Stimulated activated CD4-positive, alpha-beta T cell treated with anti-CD3 and anti-CD28 coated beads, Interleukin-15, amount 100 ng/mL, for 24 hours (primary cell): ENCODE results near the gene PIK3R1.
"Not testable (repeated sequence)": the region's sequence is repeated elsewhere in the genome, so short reads cannot be mapped to it uniquely, and the experiment has no call there.

ENCODE experiments used
- DNase-seq: peaks from one replicate; pipeline ENCODE4 v3.0.0-alpha.2; 2020

PIK3R1 gene

DNA sequence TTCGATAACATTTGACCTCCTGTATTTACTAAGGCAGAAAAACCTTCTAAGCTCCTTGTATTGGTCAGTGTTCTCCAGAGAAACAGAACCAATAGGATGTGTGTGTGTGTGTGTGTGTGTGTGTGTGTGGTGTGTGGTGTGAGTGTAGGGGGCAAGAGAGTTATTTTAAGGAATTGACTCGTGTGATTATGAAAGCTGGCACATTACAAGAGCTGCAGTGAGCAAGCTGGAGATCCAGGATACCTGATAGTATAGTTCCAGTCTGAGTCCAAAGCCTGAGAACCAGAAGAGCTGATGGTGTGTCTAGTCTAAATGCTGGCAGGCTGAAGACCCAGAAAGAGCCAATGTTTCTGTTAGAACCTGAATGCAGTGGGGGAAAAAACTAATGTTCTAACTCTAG, 21.2 kb upstream of the PIK3R1 start:
- DNase-seq, result no peak

DNA sequence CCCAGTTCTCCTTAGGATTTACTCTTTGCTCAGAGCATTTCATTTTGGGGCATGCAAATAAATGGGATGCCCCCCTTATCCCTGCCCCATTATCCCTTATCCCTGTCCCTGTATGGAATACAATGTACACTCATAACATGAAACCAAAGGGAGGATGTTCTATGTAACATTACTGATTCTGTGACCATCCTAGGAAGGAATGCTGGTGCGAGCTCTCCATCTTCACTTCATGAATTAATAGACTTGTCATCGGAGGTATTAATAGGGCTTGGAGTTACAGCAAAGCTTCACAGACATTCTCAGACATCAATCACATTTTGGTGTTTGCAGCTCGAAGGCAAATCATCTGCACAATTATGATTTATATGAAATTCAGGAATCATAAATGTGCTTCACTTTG, 20.4 kb upstream of the PIK3R1 start:
- DNase-seq, result no peak

DNA sequence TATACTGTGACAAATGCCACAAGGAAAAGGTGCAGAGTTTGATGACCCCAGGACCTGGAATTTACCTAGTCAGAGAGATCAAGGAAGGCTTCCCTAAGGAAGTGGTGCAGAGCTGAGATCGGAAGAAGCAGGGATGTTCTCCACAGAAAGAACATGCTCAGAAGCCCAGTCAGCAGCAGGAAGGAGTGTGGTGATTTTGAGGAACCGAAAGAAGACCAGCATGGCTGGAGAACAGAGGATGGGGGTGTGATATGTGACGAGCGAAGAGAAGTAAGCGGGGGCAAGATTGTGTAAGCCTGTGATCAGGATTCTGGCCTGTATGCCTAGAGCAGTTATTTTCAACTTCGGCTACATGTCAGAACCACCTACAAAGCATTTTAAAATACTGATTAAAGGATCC, 18.7 kb upstream of the PIK3R1 start:
- no peak for DNase-seq

DNA sequence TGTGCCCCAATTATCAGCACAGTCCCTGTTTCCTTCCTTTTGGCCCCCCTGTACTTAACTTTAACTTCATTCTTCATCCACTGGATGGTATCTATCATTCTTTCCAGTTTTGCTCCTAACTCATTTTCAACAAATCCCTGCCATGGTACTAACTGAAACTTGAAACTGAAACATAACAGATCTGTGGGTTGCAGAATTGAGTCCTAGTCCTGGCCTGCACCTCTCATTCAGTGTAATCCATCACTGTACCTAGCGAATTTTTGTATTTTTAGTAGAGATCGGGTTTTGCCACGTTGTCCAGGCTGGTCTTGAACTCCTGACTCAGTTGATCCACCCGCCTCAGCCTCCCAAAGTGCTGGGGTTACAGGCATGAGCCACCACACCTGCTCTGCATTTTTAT, 15.3 kb upstream of the PIK3R1 start:
- no peak for DNase-seq

DNA sequence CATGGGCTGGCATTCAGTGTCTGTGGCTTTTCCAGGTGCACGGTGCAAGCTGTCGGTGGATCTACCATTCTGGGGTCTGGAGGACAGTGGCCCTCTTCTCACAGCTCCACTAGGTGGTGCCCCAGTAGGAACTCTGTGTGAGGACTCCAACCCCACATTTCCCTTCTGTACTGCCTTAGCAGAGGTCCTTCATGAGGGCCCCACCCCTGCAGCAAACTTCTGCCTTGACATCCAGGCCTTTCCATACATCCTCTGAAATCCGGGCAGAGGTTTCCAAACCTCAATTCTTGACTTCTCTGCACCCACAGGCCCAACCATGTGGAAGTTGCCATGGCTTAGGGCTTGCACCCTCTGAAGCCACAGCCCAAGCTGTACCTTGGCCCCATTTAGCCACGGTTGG, 4.9 kb upstream of the PIK3R1 start:
- DNase-seq, result not testable (repeated sequence)

DNA sequence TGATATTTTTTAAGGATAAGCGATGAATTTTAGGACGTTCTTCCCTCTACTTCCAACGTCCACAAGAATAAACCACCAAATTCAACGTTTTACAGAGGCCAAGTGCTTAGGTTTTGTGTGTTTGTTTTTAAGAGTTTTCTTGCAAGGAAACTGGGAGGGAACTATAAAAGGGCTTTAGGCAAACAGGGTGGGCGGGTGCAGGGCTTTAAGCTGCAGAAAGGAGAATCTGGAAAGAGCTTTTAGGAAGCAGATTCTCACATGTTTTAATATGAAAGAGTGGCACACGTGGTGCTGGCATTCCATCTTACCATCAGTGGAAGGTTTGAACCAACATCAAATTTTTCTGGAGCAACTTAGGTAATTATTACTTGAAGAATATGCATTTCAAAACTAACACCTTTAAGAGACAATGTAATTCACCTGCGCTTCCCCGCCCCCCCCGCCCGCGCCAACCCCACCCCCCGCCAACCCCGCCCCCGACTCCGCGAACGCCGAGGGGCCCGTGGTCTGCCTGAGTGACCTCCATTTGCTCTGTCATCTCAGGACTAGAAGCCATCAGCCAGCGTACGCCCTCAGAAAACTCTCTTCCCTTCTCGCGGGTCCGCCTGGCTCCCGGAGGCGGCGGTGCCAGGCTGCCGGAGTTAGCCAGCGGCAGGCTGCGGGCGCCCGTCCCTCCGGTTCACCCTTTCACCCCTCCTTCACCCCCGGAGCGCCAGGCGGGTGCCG, 911 bp upstream of the PIK3R1 start:
- DNase-seq, result no peak

DNA sequence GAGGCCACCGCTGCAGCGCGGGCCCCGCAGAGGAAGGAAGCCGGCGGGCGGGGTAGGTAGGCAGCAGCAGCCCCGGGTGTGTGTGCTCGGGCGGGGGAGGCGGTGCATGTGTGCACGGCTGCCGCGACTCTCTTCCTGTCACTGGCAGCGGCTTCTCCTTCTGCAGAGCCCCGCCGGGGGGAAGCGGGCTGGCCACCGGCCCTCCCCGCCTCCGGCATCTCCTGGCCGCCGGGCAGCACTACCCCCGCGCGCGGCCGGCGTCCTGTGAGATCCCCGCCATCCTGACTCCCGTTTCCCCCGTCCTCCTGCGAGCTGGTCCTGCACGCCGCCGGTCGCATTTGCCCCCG, 315 bp downstream of the PIK3R1 start:
- no peak for DNase-seq

DNA sequence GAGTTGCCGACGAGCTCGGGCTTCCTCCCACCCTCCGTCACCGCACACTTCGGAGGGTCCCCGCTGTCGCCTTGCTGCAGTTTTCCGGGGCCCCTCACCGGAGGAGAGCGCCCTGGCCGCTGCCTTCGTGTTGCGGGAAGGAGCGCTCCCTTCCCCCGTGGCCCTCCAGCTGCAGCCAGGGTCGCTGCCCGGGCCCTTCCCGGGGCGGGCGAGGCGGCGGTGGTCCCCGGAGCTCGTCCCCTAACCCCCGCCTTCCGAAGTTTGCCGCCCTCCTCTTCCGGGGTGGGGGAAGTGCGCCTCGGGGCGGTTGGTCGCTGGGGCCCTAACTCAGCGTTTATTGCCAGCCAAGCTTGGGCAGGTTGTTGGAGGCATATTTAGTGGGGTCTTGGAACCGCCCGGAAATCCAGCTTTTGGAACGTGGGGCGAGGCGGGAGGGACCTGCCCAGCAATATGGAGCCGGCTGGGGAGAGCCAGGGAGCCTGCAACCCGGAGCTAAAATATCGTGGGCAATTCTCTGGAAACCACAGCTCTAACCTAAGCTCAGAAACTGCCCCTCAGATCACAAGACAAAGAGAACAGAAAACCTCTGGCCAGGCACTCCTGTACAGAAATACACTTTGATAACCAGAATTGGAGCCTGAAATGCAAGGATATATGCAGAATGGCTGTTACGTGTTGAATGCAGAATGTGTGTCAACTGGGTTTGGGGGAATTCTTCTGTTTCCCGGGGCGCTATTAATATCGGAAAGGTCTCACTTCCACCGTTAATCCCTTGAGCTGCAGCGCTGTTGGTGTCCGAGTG, 890 bp downstream of the PIK3R1 start:
- DNase-seq, result peak; percentile 76

DNA sequence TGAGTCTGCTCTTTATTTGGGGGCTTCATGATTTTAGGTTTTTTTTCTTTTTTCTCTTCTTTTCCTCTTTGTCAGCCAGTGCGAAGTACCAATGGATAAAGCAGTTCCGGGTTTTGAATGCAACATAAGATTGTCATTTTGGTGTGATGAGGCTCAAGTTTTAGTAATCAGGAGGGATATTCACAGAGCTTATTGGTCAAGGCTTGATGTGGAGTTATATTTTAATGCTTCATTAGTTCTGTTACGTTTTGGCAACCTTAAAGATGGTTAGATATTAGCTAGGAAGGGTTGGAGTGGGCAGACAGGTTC, 1.4 kb downstream of the PIK3R1 start:
- no peak for DNase-seq

DNA sequence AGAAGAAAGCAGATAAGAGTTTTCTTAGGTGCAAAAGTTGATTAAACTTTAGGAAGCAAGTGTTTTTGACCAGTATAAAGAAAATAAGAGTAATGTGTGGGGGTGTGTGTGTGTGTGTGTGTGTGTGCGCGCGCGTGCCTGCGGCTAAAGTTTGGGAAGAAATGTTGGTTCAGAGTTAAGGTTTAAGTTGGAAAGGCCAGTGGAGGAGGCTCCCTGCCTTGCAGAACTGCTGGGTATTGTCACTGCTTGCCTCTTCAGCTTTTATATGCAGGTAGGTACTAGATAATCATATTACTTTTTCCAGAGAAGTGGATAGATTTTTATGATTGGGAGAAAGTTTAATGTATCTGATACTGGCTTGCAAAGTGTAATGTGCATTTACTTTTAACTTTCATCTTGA, 2.0 kb downstream of the PIK3R1 start:
- DNase-seq, result no peak

DNA sequence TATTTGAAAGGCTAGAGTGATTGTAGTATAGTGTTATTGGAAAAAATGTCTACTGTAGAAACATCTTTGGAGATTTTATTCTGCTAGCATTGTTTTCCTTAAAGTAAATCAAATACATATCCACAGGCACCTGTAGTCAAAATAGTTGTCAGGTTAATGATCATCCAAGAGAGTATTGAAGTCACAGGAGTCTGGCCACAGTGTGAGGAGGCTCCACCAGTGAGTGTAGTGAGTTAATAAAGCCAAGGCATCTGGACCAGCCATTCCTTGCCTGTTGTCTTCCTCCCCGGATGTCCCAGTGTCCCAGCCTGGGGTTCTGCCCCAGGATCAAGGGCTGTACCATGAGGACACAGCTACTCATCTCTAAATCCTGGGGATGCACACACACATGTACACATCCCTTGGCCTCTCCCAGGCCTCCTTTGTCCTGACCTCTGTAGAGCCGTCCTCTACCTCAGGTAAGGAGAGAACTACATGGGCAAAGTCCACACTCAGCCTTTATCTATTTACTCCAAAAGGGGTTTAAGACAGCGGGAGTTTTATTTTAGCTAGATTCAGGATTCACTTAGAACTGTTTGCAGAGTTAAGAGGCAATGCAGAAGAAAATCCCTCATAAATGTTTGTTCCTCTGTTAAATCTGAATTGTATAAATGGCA, 3.7 kb downstream of the PIK3R1 start:
- DNase-seq, result no peak

DNA sequence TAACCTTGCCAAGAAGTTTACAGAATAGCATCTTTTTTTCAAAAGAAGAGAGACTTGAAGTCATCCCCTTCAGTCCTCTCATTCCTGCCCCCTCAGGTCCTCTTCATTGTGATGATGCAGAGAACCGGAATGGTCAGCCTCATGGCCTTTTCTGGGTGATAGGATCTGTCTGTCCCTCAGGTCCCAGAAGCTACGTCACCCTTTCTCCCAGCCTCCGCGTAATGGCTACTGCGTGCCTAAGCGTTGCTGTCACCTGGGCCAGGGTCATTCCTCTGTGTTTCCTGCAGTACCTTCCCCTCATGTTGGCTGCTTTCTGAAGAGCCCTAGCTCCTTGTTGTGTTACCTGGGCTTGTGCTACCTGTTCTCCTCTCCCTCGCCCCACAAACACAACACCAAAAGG, 4.7 kb downstream of the PIK3R1 start:
- DNase-seq, result no peak

DNA sequence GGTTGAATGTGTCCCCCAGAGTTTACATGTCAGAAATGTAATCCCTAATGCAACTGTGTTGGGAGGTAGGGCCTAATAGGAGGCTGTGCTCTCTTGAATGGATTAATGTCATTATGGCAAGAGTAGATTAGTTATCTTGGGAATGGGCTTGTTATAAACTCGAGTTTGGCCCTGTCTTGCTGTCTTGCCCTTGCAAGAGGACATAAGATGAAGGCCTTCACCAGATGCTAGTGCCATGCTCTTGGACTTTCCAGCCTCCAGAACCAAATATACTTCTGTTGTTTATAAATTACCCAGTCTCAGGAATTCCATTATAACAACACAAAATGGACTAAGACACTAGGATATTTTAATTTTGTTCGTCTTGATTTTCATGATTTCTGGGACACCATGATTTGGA, 5.4 kb downstream of the PIK3R1 start:
- no peak for DNase-seq

DNA sequence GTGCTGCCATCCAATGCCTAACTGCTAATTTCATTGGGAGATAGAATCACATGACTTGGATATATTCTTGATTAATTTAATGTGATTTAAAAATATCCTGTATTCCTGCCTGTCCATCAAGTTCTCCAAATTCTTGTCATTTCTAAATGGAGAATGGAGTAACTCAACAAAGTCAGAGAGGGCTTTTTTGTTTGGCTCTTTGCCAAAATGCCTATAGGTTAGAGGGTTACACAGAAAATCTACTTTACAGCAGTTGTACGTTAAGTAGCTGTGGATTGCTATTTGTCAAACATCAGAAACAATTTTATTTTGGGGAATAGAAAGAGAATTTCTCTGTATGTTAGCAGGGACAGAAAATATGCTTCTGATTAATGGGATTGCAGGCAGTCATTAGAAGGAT, 5.9 kb downstream of the PIK3R1 start:
- no peak for DNase-seq

DNA sequence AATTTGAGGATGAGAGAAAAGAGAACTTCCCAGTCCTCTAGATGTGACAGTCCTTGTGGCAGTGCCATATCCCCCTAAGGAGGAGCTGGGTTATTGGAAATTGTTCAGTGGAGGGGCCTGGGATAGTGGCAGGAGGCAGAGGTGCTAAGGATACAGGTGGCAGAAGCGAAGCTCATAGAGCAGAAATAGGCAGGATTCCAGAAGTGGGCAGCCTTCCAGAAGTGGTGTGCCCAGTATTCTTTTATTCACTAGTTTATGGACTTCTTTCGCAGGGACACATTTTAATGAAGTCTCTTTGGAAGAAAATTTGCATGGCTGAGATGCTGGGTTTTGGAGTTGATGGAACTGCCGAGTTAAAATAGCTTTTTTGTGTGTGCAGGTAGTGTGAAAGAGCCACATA, 6.8 kb downstream of the PIK3R1 start:
- DNase-seq, result no peak

DNA sequence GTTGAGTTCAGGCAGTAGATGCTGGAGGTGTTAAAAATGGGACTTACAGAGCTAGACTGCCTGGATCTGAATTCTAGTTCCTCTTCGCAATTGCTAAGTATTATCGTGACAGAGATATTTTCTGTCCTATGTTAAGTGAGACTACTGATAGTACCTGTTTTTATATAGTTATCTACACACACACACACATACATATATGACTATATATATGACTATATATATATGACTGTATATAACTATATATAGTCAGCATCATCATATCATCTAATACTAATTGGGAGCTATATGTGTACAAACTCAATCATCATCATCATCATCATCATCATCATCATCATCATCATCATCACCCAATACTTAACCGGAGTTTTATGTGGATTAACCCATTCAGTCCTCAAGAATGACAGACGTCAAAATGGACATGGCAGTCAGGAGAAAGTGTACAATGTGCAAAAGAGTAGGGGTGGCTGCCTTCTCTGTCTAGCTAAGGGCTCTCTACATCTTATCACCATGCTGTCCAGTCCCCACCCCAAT, 7.3 kb downstream of the PIK3R1 start:
- no peak for DNase-seq

DNA sequence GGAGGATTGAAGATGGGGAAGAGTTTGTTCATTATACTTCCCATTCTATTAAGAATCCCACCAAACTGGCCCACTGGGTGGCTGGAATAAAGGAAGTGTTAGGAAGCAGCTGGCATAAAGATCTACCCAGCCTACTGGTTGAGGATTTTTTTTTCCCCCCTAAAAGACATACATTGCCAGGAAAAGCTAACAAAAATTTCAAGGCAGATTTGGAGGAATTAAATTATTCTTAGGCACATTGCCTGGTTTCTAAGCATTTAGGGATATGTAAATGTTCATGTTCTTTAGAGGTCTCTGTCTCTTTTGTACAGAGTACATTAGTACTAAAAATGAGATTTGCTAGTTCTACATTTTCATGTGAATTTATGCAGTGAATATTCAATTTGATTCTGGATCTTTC, 8.3 kb downstream of the PIK3R1 start:
- no peak for DNase-seq

DNA sequence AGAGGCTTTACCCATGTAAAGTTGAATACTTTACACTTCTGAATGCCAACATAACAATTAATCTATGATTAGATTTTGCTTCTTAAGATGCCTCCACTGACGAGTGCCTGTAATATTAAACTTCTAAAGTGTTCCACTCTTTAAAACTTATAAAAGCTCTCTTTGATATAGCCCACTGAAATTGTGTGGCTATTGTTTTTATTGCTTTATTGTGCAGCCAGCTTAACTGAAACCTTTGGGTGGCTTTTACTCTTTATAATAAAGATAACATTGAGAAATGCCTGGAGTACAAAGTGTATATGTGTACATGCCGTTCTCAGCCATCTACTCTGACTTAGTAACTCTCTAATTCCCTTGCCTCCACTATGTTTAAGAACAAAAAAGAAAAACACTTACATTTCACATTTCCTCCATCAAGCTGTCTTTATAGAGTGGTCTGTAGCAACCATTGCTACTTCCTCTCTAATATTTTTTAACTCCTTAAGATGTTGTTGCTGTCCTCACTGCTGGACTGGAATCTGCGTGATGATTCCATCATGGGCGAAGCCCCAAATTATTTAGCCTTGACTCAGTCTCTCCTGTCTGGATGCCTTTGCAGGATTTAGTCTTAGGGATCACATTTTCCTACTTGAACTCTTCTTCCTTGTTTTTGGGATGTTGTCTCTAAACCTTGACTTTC, 9.1 kb downstream of the PIK3R1 start:
- no peak for DNase-seq

DNA sequence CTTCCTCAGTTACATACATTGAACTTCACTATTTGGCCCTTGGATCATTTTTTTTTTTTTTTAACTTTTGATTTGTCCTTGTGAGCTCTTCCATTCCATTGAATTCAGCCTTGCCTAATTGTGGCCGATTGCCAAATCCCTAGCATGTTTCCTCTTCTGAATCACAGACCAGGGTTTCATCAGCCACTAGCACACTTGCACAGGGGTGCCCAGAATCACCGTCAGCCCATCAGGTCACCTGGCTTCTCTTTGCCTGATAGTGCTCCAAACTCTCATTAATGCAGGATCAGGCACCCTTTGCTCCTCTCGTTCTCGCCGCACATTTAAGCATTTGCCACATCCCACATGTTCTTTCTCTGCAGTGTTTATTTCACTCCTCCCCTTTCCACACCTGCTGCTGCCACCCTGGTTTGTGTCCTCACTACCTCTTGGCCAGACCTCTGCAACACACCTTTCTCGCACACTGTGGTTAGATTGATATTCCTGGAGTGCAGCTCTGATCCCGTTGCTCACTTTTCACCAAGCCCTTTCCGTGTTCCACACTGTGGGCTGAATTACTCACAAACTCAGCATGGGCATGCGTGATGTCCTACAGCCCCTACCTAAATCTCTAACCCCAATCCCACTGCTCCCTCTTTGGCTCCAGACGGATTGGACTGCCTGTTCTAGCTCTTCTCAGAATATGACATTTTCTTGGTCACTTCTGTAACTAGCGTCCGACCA, 9.8 kb downstream of the PIK3R1 start:
- DNase-seq, result no peak

DNA sequence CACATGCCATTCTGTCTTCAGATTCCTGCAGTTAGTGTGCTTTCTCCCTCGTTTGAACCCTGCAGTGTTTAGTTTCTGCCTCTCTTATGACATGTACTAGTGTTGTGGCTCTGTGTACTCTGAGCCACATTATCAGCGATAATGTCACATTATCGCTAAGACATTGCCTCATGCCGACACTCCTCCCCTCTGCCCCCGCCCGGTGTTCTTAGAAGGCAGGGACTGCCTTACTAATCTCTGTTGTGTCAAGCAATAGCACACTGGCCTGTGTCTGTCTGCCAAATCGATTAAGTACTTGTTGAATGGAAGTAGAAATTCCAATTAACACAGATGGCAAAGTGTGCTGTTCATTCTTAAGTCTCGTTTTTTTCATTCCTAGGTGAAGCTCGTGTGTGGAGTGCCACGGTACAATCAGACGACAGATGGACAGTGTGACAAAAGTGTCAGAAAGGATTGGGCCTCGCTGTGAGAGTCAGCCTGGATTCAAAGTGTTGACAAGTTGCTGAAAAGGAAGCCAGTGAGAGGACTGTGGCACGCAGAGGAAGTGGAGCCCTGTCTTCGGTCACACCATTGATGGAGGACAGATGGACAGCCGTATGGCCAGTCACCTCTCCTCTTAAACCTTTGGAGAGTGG, 10.5 kb downstream of the PIK3R1 start:
- DNase-seq, result no peak

DNA sequence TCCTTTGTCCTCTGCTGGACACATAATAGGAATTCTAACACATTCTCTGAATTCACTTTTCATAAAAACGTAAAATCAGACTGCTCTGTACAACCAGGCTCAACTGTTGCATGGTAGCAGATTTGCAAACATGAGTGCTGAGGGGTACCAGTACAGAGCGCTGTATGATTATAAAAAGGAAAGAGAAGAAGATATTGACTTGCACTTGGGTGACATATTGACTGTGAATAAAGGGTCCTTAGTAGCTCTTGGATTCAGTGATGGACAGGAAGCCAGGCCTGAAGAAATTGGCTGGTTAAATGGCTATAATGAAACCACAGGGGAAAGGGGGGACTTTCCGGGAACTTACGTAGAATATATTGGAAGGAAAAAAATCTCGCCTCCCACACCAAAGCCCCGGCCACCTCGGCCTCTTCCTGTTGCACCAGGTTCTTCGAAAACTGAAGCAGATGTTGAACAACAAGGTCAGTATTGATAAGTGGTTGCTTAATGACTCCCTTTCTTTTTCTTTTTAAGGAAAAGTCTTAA, 11.1 kb downstream of the PIK3R1 start:
- no peak for DNase-seq

DNA sequence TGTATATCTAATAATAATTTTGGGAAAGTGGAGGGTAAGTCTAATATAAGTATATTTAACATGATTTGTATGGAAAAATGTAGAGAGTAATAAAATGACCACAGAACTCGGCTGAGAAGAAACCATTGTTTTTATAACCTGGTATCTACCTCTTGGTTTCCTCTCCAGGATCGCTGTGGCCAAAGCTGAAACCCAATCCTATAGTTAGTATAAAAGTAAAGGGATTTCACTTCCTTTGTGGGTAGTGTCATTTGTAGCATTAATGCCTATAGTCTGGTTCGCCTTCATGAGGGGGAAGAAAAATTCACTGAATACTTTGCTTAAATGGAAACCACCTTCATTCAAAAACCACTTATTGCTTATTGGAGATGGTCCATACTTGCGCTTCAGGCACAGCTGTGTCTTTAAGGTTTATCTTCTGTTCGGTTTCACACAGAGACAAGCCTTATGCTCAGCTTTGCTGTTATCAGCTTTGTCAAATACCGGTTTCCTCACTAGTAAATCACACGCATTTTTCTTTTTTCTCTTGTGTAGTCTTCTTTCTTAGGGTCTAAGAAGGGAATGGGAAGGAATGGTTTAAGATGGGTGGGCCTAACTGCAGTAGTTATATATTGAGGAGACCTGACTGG, 12.1 kb downstream of the PIK3R1 start:
- no peak for DNase-seq
